ENCODE results near the gene ADCY7.

Gene ADCY7

GRCh38 chr16:50285406-50286003, 19.2 kb downstream of the ADCY7 start:
- Histone ChIP-seq H3K4me3 (ENCODE audit: low read depth, low read length) (no peak overlapping the region), H3K9me3 (ENCODE audit: control insufficient read depth, insufficient read depth, low read depth, low read length) (peaks cover 6% of the 10 kb centered on the region), H3K4me1 (ENCODE audit: control insufficient read depth, insufficient read depth, low read length) (no peaks in the 10 kb centered on the region), H3K9ac (ENCODE audit: low read length) (no peak overlapping the region), H3K27me3 (ENCODE audit: control insufficient read depth, insufficient read depth, low read length) (no peaks in the 10 kb centered on the region), H3K36me3 (ENCODE audit: control insufficient read depth, insufficient read depth, low read length) (no peaks in the 10 kb centered on the region), H3K27ac (ENCODE audit: low read depth, low read length) (no peak overlapping the region)

- Histone ChIP-seq H3K9ac (ENCODE audit: low read length) (no peak overlapping the region), H3K36me3 (ENCODE audit: control insufficient read depth, insufficient read depth, low read length) (no peaks in the 10 kb centered on the region), H3K4me3 (ENCODE audit: low read depth, low read length) (no peak overlapping the region), H3K9me3 (ENCODE audit: control insufficient read depth, insufficient read depth, low read depth, low read length) (peaks cover 6% of the 10 kb centered on the region), H3K27me3 (ENCODE audit: control insufficient read depth, insufficient read depth, low read length) (no peaks in the 10 kb centered on the region), H3K4me1 (ENCODE audit: control insufficient read depth, insufficient read depth, low read length) (no peaks in the 10 kb centered on the region), H3K27ac (ENCODE audit: low read depth, low read length) (no peak overlapping the region)
Measured at GRCh38 chr16:50286681-50287080, 20.3 kb downstream of the ADCY7 start.

GRCh38 chr16:50288026-50288425, 21.7 kb downstream of the ADCY7 start:
- Histone ChIP-seq H3K9ac (ENCODE audit: low read length) (no peak overlapping the region), H3K27ac (ENCODE audit: low read depth, low read length) (no peak overlapping the region), H3K27me3 (ENCODE audit: control insufficient read depth, insufficient read depth, low read length) (no peaks in the 10 kb centered on the region), H3K9me3 (ENCODE audit: control insufficient read depth, insufficient read depth, low read depth, low read length) (peaks cover 6% of the 10 kb centered on the region), H3K36me3 (ENCODE audit: control insufficient read depth, insufficient read depth, low read length) (no peaks in the 10 kb centered on the region), H3K4me1 (ENCODE audit: control insufficient read depth, insufficient read depth, low read length) (no peaks in the 10 kb centered on the region), H3K4me3 (ENCODE audit: low read depth, low read length) (no peak overlapping the region)

- Histone ChIP-seq H3K27me3 (ENCODE audit: control insufficient read depth, insufficient read depth, low read length) (no peaks in the 10 kb centered on the region), H3K36me3 (ENCODE audit: control insufficient read depth, insufficient read depth, low read length) (no peaks in the 10 kb centered on the region), H3K9me3 (ENCODE audit: control insufficient read depth, insufficient read depth, low read depth, low read length) (peaks cover 6% of the 10 kb centered on the region), H3K27ac (ENCODE audit: low read depth, low read length) (no peak overlapping the region), H3K9ac (ENCODE audit: low read length) (no peak overlapping the region), H3K4me1 (ENCODE audit: control insufficient read depth, insufficient read depth, low read length) (no peaks in the 10 kb centered on the region), H3K4me3 (ENCODE audit: low read depth, low read length) (no peak overlapping the region)
Measured at GRCh38 chr16:50288920-50289319, 22.6 kb downstream of the ADCY7 start.

- H3K27me3 ChIP-seq (ENCODE audit: control insufficient read depth, insufficient read depth, low read length): no peaks in the 10 kb centered on the region
- peaks cover 6% of the 10 kb centered on the region for H3K9me3 ChIP-seq (ENCODE audit: control insufficient read depth, insufficient read depth, low read depth, low read length)
- no peaks in the 10 kb centered on the region for H3K4me1 ChIP-seq (ENCODE audit: control insufficient read depth, insufficient read depth, low read length)
- H3K27ac ChIP-seq (ENCODE audit: low read depth, low read length): no peak overlapping the region
- H3K36me3 ChIP-seq (ENCODE audit: control insufficient read depth, insufficient read depth, low read length): no peaks in the 10 kb centered on the region
- no peak overlapping the region for H3K9ac ChIP-seq (ENCODE audit: low read length)
- H3K4me3 ChIP-seq (ENCODE audit: low read depth, low read length): no peak overlapping the region
Measured at GRCh38 chr16:50289950-50290764, 23.8 kb downstream of the ADCY7 start.

GRCh38 chr16:50290856-50291255, 24.5 kb downstream of the ADCY7 start:
- Histone ChIP-seq H3K4me3 (ENCODE audit: low read depth, low read length) (no peak overlapping the region), H3K9ac (ENCODE audit: low read length) (no peak overlapping the region), H3K36me3 (ENCODE audit: control insufficient read depth, insufficient read depth, low read length) (no peaks in the 10 kb centered on the region), H3K27me3 (ENCODE audit: control insufficient read depth, insufficient read depth, low read length) (no peaks in the 10 kb centered on the region), H3K4me1 (ENCODE audit: control insufficient read depth, insufficient read depth, low read length) (no peaks in the 10 kb centered on the region), H3K27ac (ENCODE audit: low read depth, low read length) (no peak overlapping the region), H3K9me3 (ENCODE audit: control insufficient read depth, insufficient read depth, low read depth, low read length) (peaks cover 6% of the 10 kb centered on the region)

- no peaks in the 10 kb centered on the region for H3K4me1 ChIP-seq (ENCODE audit: control insufficient read depth, insufficient read depth, low read length)
- no peak overlapping the region for H3K27ac ChIP-seq (ENCODE audit: low read depth, low read length)
- H3K9ac ChIP-seq (ENCODE audit: low read length): no peak overlapping the region
- no peaks in the 10 kb centered on the region for H3K9me3 ChIP-seq (ENCODE audit: control insufficient read depth, insufficient read depth, low read depth, low read length)
- no peaks in the 10 kb centered on the region for H3K36me3 ChIP-seq (ENCODE audit: control insufficient read depth, insufficient read depth, low read length)
- H3K4me3 ChIP-seq (ENCODE audit: low read depth, low read length): no peak overlapping the region
- H3K27me3 ChIP-seq (ENCODE audit: control insufficient read depth, insufficient read depth, low read length): no peaks in the 10 kb centered on the region
Measured at GRCh38 chr16:50291719-50292565, 25.6 kb downstream of the ADCY7 start.

GRCh38 chr16:50292566-50292948, 26.2 kb downstream of the ADCY7 start:
- Histone ChIP-seq H3K36me3 (ENCODE audit: control insufficient read depth, insufficient read depth, low read length) (no peaks in the 10 kb centered on the region), H3K27me3 (ENCODE audit: control insufficient read depth, insufficient read depth, low read length) (no peaks in the 10 kb centered on the region), H3K27ac (ENCODE audit: low read depth, low read length) (no peak overlapping the region), H3K4me1 (ENCODE audit: control insufficient read depth, insufficient read depth, low read length) (no peaks in the 10 kb centered on the region), H3K4me3 (ENCODE audit: low read depth, low read length) (no peak overlapping the region), H3K9me3 (ENCODE audit: control insufficient read depth, insufficient read depth, low read depth, low read length) (no peaks in the 10 kb centered on the region), H3K9ac (ENCODE audit: low read length) (no peak overlapping the region)

GRCh38 chr16:50293041-50293783, 26.9 kb downstream of the ADCY7 start:
- no peak overlapping the region for H3K27ac ChIP-seq (ENCODE audit: low read depth, low read length)
- H3K9ac ChIP-seq (ENCODE audit: low read length): no peak overlapping the region
- H3K9me3 ChIP-seq (ENCODE audit: control insufficient read depth, insufficient read depth, low read depth, low read length): no peaks in the 10 kb centered on the region
- H3K4me1 ChIP-seq (ENCODE audit: control insufficient read depth, insufficient read depth, low read length): no peaks in the 10 kb centered on the region
- no peaks in the 10 kb centered on the region for H3K27me3 ChIP-seq (ENCODE audit: control insufficient read depth, insufficient read depth, low read length)
- no peaks in the 10 kb centered on the region for H3K36me3 ChIP-seq (ENCODE audit: control insufficient read depth, insufficient read depth, low read length)
- H3K4me3 ChIP-seq (ENCODE audit: low read depth, low read length): no peak overlapping the region

GRCh38 chr16:50293994-50294855, 27.9 kb downstream of the ADCY7 start:
- Histone ChIP-seq H3K4me1 (ENCODE audit: control insufficient read depth, insufficient read depth, low read length) (no peaks in the 10 kb centered on the region), H3K27me3 (ENCODE audit: control insufficient read depth, insufficient read depth, low read length) (no peaks in the 10 kb centered on the region), H3K4me3 (ENCODE audit: low read depth, low read length) (no peak overlapping the region), H3K9ac (ENCODE audit: low read length) (no peak overlapping the region), H3K9me3 (ENCODE audit: control insufficient read depth, insufficient read depth, low read depth, low read length) (no peaks in the 10 kb centered on the region), H3K27ac (ENCODE audit: low read depth, low read length) (no peak overlapping the region), H3K36me3 (ENCODE audit: control insufficient read depth, insufficient read depth, low read length) (no peaks in the 10 kb centered on the region)
